AG04450 (cell line): ENCODE data around the gene PCED1B. TPM values are rescaled to one million over a fixed set of nuclear protein-coding genes. Genes with fewer than 3 reads are reported as not detected.

Experiments used
- CTCF ChIA-PET: fragments of 300-600, 350-600 bp; formaldehyde crosslinking; extraction: SDS; loops from one replicate; lab custom pipeline; 2022; ENCODE audit warnings: antibody characterized with exemption, inconsistent platforms; lab: Charles Lee
- POLR2A ChIA-PET: fragments of 350-600 bp; formaldehyde crosslinking; extraction: SDS; loops from one replicate; lab custom pipeline; 2021; ENCODE audit warnings: antibody characterized with exemption, inconsistent platforms; lab: Yijun Ruan, JAX
- DNase-seq: peaks from one replicate; pipeline ENCODE4 v3.0.0-alpha.2; 2011; ENCODE audit warnings: low read depth, low spot score
- H3K27ac ChIP-seq: one replicate; pipeline ENCODE4 v1.5.1; 2012; ENCODE audit warnings: low read depth, low read length, control low read depth
- H3K27me3 ChIP-seq: one replicate; pipeline ENCODE4 v1.6.0; 2012; ENCODE audit warnings: low read length; ENCODE audit not compliant: control insufficient read depth, insufficient read depth
- H3K4me3 ChIP-seq: 2 replicates; pipeline ENCODE4 v1.5.1; 2011; ENCODE audit warnings: mild to moderate bottlenecking, low read depth, low read length, control low read depth
- H3K9me3 ChIP-seq: 2 replicates; pipeline ENCODE4 v1.5.1; 2012; ENCODE audit warnings: low read length; ENCODE audit not compliant: control insufficient read depth, insufficient read depth
- polyA plus RNA-seq: library from polyadenylated mRNA; depleted of rRNA; stranded (reverse); fragments of >200 nt; gene quantifications from 2 replicates; pipeline ENCODE4 v1.2.3, GENCODE V29; 2011
- TF ChIP-seq, protein P1 (sequence below): IDR thresholded peaks from 2 replicates; pipeline ENCODE4 v1.5.1; 2011; ENCODE audit warnings: low read depth, low read length, control low read depth, inconsistent platforms

The PCED1B gene
- polyA plus RNA-seq, 1 experiment = 0.88 TPM

DNA sequence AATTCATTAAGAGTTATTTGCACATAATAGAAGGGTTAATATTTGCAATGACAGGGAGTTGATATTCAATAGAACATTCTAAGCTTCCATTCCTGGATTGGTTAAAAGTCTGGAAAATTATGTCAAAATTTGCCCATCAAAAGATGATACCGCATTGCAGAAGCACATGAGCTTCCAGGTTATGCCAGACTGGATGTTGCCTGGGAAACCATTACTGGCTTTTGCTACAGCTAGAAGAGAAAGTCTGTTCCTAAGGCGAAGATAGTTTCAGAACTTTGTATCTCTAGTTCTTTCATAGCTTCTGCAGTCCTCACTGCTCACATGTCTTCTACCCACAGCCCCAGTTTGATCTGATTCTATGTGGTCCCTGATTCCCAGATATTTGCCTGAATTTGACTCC lies 122.8 kb downstream of the PCED1B start:
- CTCF ChIA-PET = no interaction called here

DNA sequence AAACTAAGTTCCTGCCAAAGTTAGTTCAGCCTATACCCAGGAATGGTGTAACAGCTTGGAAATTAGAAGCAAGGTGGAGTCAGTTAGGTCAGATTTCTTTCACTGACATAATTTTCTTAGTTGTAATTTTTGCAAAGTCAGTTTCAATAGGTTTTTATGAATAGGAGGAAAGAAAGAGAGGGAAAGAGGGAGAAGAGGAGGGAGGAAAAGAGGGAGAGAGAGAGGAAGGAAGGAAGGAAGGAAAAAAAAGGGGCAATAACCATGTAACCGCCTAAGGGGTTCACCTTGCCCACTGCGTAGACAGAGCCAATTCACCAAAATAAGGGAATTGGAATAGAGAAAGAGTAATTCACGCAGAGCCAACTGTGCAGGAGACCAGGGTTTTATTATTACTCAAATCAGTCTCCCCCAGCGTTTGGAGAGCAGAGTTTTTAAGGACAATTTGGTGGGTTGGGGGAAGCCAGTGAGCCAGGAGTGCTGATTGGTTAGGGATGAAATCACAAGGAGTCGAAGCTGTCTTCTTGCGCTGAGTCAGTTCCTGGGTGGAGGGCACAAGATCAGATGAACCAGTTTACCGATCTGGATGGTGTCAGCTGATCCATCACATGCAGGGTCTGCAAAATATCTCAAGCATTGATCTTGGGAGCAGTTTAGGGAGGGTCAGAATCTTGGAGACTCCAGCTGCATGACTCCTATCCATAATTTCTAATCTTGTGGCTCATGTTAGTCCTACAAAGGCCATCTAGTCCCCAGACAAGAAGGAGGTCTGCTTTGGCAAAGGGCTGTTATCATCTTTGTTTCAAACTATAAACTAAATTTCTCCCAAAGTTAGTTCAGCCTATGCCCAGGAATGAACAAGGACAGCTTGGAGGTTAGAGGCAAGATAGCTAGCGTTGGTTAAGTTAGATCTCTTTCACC lies 126.4 kb downstream of the PCED1B start:
- Histone ChIP-seq H3K27me3 (no peaks in the 10 kb centered on the region), H3K9me3 (no peaks in the 10 kb centered on the region), H3K4me3 (no peak overlapping the region), H3K27ac (no peak overlapping the region)
- TF ChIP-seq, protein P1, sequence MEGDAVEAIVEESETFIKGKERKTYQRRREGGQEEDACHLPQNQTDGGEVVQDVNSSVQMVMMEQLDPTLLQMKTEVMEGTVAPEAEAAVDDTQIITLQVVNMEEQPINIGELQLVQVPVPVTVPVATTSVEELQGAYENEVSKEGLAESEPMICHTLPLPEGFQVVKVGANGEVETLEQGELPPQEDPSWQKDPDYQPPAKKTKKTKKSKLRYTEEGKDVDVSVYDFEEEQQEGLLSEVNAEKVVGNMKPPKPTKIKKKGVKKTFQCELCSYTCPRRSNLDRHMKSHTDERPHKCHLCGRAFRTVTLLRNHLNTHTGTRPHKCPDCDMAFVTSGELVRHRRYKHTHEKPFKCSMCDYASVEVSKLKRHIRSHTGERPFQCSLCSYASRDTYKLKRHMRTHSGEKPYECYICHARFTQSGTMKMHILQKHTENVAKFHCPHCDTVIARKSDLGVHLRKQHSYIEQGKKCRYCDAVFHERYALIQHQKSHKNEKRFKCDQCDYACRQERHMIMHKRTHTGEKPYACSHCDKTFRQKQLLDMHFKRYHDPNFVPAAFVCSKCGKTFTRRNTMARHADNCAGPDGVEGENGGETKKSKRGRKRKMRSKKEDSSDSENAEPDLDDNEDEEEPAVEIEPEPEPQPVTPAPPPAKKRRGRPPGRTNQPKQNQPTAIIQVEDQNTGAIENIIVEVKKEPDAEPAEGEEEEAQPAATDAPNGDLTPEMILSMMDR = no peak
- POLR2A ChIA-PET = no interaction called here
- no peak for DNase-seq
- CTCF ChIA-PET = no interaction called here

More for the DNA sequence above, 122.8 kb downstream of the PCED1B start:
- DNase-seq = no peak
- Histone ChIP-seq H3K27ac (no peak overlapping the region), H3K4me3 (no peak overlapping the region), H3K9me3 (no peaks in the 10 kb centered on the region), H3K27me3 (no peaks in the 10 kb centered on the region)
- POLR2A ChIA-PET = no interaction called here
- TF ChIP-seq, protein P1 = no peak

DNA sequence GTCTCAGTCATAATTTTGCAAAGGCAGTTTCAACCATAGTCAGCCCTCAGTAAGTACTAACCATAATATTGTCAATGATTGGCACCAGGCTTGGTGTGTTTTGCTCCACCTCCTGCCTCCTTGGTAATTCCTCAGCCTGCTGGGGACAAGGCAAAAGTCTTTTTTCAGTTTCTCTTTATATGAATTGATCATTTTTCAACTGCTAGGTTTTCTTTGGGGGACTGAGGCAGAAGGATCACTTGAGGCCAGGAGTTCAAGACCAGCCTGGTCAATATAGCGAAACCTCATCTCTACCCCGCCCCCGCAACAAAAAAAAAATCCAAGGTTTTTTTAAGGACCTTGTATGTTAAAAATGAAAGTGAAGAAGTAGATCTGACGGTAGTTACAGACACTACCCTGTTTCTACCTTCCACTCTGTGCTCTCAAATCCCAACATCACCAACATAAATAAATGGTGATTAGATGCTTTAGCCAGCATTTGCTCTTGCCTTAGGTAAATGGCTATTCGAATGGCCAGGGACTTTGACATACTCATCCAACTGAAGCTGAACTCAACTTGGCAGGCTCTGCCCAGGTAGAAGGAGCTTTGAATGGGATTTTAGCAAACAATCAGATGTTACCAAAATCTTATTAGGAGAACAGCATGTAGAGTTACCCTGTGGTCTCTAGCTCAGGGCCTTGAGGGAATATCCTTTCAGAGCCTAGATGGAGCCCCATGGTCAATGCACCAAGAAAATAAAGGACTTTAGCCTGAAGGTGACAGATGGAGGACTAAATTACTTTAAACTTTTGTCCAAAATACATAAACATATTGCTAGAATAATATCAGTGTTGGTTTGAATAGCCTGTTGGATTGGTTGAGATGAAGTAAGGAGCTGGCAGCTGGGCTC lies 127.3 kb downstream of the PCED1B start:
- Histone ChIP-seq H3K27ac (no peak overlapping the region), H3K4me3 (no peak overlapping the region), H3K9me3 (no peaks in the 10 kb centered on the region), H3K27me3 (no peaks in the 10 kb centered on the region)
- ChIA-PET CTCF (interaction anchor here (1.1 kb wide), 1 partner anchor 19 kb away, joined by 3 read pairs; no protein-coding TSS in a partner anchor), POLR2A (no interaction called here)
- TF ChIP-seq, protein P1 = no peak
- no peak for DNase-seq

DNA sequence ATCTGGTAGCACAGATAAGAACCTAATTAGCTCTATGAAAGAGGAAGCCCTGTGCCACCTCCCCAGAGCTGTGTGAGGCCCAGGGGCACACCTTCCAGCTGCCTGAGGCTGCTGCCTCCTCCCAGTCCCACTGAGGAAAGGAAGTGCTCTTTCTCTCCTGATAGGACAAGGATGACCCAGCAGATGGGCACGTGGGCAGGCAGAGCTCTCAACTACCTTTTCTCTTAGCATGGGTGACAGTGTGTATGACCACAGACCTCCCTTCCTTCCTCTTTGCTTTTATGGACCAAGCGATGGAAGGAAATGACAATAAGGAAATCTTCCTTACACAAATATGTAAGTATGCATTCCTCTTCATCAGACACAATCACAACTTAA lies 127.9 kb downstream of the PCED1B start:
- CTCF ChIA-PET = interaction anchor here (1.1 kb wide), 1 partner anchor 20 kb away, joined by 3 read pairs; no protein-coding TSS in a partner anchor
- POLR2A ChIA-PET = no interaction called here
- TF ChIP-seq, protein P1 = no peak

More for the DNA sequence above, 127.9 kb downstream of the PCED1B start:
- Histone ChIP-seq H3K4me3 (no peak overlapping the region), H3K27ac (no peak overlapping the region), H3K9me3 (no peaks in the 10 kb centered on the region), H3K27me3 (no peaks in the 10 kb centered on the region)
- no peak for DNase-seq
